Upper lobe of right lung (tissue), 1 donor: ENCODE data around the gene IL12A. TPM values are rescaled to one million over a fixed set of nuclear protein-coding genes. Genes with fewer than 3 reads are reported as not detected.

Experiments
- ATAC-seq: fragments of 200-7000 bp; cut with Tn5 transposase; one replicate; pipeline ENCODE4 v1.9.1; 2020; ENCODE audit warnings: mild to moderate bottlenecking, moderate library complexity
- DNase-seq: peaks from one replicate; pipeline ENCODE4 v3.0.0-alpha.2; 2020
- H3K27ac ChIP-seq: fragments of 200-600 bp; one replicate; pipeline ENCODE4 v1.8.0; 2022
- H3K27me3 ChIP-seq: fragments of 200-600 bp; one replicate; pipeline ENCODE4 v1.8.0; 2022; ENCODE audit warnings: mild to moderate bottlenecking
- H3K36me3 ChIP-seq: fragments of 200-600 bp; one replicate; pipeline ENCODE4 v1.8.0; 2022
- H3K4me1 ChIP-seq: fragments of 200-600 bp; one replicate; pipeline ENCODE4 v1.8.0; 2022
- H3K4me3 ChIP-seq: fragments of 200-600 bp; one replicate; pipeline ENCODE4 v1.8.0; 2022; ENCODE audit warnings: mild to moderate bottlenecking
- H3K9me3 ChIP-seq: fragments of 200-600 bp; one replicate; pipeline ENCODE4 v1.8.0; 2022
- intact Hi-C: fragments of 100-400 bp; cut with DNase I; formaldehyde crosslinking; loops from one replicate; pipeline ENCODE4 v1.11.0; 2022
- total RNA-seq: library from RNA; stranded (reverse); fragmentation: NEBNext Ultra II Directional; extraction: Animal tissue kit (Norgen Biotek cat#: 25700); gene quantifications from one replicate; pipeline ENCODE4 v1.2.1, GENCODE V29; 2021
- TF ChIP-seq, protein P1 (sequence below): fragments of 200-600 bp; IDR thresholded peaks from one replicate; pipeline ENCODE4 v1.8.0; 2022; ENCODE audit warnings: antibody characterized with exemption
- donor health status: DM: no; HTN: yes; CAD: no; lungs with severe emphysema.

IL12A gene
- total RNA-seq, 1 donor from 2014 or later, result 0.96 TPM

DNA sequence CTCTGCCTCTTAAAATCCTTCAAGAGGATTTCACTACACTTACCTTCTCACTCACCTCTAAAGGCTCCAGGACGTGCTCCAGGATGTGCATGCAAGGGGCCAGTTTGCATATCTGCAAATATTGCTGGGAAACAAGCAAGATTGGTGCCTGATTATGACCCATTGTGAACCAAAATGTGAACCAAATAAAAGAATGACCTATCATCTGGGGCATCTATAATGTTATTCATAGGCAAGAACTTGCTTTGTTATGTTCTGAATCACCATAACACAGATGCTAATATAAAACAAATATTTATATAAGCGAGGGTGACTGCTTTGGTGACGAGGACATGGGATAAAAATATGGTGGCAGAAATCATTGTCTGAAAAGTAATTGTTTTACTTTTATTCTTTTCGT, 5.5 kb downstream of the IL12A start:
- no peaks in the 10 kb centered on the region for H3K4me1 ChIP-seq
- no peaks in the 10 kb centered on the region for H3K36me3 ChIP-seq
- H3K9me3 ChIP-seq, result no peaks in the 10 kb centered on the region
- TF ChIP-seq, protein P1, sequence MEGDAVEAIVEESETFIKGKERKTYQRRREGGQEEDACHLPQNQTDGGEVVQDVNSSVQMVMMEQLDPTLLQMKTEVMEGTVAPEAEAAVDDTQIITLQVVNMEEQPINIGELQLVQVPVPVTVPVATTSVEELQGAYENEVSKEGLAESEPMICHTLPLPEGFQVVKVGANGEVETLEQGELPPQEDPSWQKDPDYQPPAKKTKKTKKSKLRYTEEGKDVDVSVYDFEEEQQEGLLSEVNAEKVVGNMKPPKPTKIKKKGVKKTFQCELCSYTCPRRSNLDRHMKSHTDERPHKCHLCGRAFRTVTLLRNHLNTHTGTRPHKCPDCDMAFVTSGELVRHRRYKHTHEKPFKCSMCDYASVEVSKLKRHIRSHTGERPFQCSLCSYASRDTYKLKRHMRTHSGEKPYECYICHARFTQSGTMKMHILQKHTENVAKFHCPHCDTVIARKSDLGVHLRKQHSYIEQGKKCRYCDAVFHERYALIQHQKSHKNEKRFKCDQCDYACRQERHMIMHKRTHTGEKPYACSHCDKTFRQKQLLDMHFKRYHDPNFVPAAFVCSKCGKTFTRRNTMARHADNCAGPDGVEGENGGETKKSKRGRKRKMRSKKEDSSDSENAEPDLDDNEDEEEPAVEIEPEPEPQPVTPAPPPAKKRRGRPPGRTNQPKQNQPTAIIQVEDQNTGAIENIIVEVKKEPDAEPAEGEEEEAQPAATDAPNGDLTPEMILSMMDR, result no peak
- H3K27ac ChIP-seq, result no peak overlapping the region
- DNase-seq (no peak), ATAC-seq (no peak)
- intact Hi-C loops, result no loop called here
- H3K4me3 ChIP-seq, result no peak overlapping the region
- no peaks in the 10 kb centered on the region for H3K27me3 ChIP-seq

DNA sequence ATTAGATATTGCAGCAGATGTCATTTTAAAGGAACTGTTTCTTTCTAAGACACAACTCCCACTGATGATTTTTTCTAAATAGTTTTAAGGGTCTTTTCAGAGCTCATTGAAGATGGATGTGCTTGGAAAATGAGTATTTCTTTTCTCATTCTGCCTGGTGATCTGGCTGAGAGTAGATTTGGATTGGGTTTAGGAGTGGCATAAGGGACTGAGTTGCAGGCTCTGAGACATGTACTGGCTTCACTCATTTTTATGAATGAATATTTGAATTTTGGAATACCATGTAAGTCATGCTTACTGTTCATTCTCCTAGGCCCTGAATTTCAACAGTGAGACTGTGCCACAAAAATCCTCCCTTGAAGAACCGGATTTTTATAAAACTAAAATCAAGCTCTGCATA, 6.5 kb downstream of the IL12A start:
- TF ChIP-seq, protein P1, result no peak
- Histone ChIP-seq H3K36me3 (no peaks in the 10 kb centered on the region), H3K4me1 (no peaks in the 10 kb centered on the region), H3K27me3 (no peaks in the 10 kb centered on the region), H3K27ac (no peak overlapping the region), H3K9me3 (no peaks in the 10 kb centered on the region), H3K4me3 (no peak overlapping the region)
- DNase-seq, result no peak
- no peak for ATAC-seq
- intact Hi-C loops, result no loop called here

DNA sequence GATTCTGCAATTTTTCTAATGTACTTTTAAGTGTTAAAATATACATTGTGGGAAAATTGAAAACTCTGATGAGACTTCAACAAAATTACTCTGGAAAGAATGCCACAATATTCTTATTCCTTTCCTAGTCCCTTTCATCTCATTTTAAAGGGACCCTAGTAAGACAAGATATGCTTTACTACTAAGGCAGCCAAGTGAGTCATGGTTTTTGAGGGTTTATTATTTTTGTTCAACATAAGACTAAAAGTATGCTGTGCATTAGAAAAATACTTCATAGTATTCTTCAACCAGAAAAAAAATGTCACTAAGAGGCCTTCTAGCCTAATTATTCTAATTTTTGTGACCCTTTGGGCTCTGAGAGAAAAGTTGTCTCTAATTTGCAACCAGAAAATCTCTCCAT, 7.4 kb downstream of the IL12A start:
- H3K27me3 ChIP-seq, result no peaks in the 10 kb centered on the region
- TF ChIP-seq, protein P1, result no peak
- DNase-seq, result no peak
- no peak overlapping the region for H3K4me3 ChIP-seq
- H3K9me3 ChIP-seq, result no peaks in the 10 kb centered on the region
- no peak overlapping the region for H3K27ac ChIP-seq
- H3K4me1 ChIP-seq, result no peaks in the 10 kb centered on the region
- no peak for ATAC-seq
- no peaks in the 10 kb centered on the region for H3K36me3 ChIP-seq
- intact Hi-C loops, result no loop called here

DNA sequence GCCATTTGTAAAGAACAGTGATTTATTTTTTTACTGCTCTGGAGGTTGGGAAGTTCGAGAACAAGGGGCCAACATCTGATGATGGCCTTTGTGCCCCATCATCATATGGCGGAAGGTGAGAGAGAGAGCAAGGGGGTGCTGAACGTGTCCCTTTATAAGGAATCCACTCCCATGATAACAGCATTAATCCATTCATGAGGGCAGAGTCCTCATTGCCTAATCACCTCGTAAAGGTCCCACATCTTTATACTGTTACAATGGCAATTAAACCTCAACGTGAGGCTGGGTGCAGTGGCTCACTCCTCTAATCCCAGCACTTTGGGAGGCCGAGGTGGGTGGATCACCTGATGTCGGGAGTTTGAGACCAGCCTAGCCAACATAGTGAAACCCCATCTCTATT, 8.3 kb downstream of the IL12A start:
- intact Hi-C loops, result no loop called here
- no peaks in the 10 kb centered on the region for H3K36me3 ChIP-seq
- no peak overlapping the region for H3K4me3 ChIP-seq
- H3K27ac ChIP-seq, result no peak overlapping the region
- no peak for ATAC-seq
- TF ChIP-seq, protein P1, result no peak
- no peaks in the 10 kb centered on the region for H3K9me3 ChIP-seq
- no peaks in the 10 kb centered on the region for H3K27me3 ChIP-seq
- no peak for DNase-seq
- no peaks in the 10 kb centered on the region for H3K4me1 ChIP-seq

DNA sequence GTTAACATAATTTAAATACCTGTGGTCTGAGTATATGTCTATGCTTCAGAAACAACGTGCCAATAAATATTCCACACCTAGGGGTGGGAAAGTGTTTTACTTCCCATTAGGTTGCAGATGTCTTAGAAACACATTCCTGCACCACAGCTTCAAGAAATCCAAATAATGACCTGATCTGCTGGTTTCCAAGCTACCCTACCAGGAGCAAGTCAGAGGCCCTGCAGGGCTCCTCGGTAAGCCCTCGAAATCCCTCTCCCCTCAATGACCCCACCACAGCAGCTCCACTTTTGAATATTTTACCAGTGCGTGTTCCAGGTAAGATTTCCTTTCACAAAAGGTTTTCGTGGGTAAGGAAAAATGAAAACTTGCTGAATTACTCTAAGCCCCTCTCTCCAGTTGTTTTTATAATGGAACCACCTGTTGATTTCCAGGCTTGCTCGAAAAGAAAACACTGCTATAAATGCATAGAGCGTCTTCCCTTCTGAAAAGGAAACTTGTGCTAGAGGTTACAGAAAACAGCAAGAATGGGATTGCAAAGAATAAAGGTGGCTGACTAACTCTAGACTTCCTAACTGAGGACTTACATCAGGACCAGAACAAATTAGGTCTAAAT, 12.6 kb downstream of the IL12A start:
- TF ChIP-seq, protein P1, result no peak
- Histone ChIP-seq H3K36me3 (no peaks in the 10 kb centered on the region), H3K9me3 (no peaks in the 10 kb centered on the region), H3K27ac (no peak overlapping the region), H3K4me1 (no peaks in the 10 kb centered on the region), H3K4me3 (no peak overlapping the region), H3K27me3 (no peaks in the 10 kb centered on the region)
- intact Hi-C loops, result loop anchor here (5.0 kb wide), 1 partner anchor 114 kb away; no protein-coding TSS in a partner anchor
- ATAC-seq (no peak), DNase-seq (no peak)
